WERI-Rb-1 (cell line): ENCODE results near the gene MACROD2.

Experiments
- DNase-seq: peaks from one replicate; pipeline ENCODE4 v3.0.0-alpha.2; 2020
- H3K27ac ChIP-seq: fragments of 250-450 bp; sonication (Bioruptor Pico); 2 replicates; pipeline ENCODE4 v1.5.1; 2020; ENCODE audit warnings: mild to moderate bottlenecking, moderate library complexity
- H3K27me3 ChIP-seq: fragments of 250-450 bp; sonication (Bioruptor Pico); 2 replicates; pipeline ENCODE4 v1.5.1; 2021; ENCODE audit warnings: mild to moderate bottlenecking, low read depth, moderate library complexity; ENCODE audit not compliant: insufficient read depth, severe bottlenecking
- H3K36me3 ChIP-seq: fragments of 250-450 bp; sonication (Bioruptor Pico); 2 replicates; pipeline ENCODE4 v1.5.1; 2020; ENCODE audit warnings: mild to moderate bottlenecking, moderate library complexity
- H3K4me3 ChIP-seq: 2 replicates; pipeline ENCODE4 v1.5.1; 2011; ENCODE audit warnings: low read depth, mild to moderate bottlenecking, control low read depth, low read length
- H3K9me3 ChIP-seq: fragments of 250-450 bp; sonication (Bioruptor Pico); 2 replicates; pipeline ENCODE4 v1.5.1; 2021; ENCODE audit warnings: mild to moderate bottlenecking, moderate library complexity; ENCODE audit not compliant: severe bottlenecking
- CTCF ChIP-seq: IDR thresholded peaks from 2 replicates; pipeline ENCODE4 v1.5.1; 2011; ENCODE audit warnings: low read depth, mild to moderate bottlenecking, control low read depth, inconsistent platforms, low read length

MACROD2 gene

GRCh38 chr20:14647016-14647415, 651.7 kb downstream of the MACROD2 start:
- no peaks in the 10 kb centered on the region for H3K36me3 ChIP-seq
- DNase-seq = no peak
- H3K9me3 ChIP-seq = no peaks in the 10 kb centered on the region
- no peak overlapping the region for H3K27ac ChIP-seq
- no peak overlapping the region for H3K4me3 ChIP-seq
- H3K27me3 ChIP-seq = no peaks in the 10 kb centered on the region
- no peak for TF ChIP-seq CTCF

- no peak for TF ChIP-seq CTCF
- no peaks in the 10 kb centered on the region for H3K27me3 ChIP-seq
- no peak for DNase-seq
- H3K27ac ChIP-seq = no peak overlapping the region
- H3K9me3 ChIP-seq = no peaks in the 10 kb centered on the region
- no peaks in the 10 kb centered on the region for H3K36me3 ChIP-seq
- no peak overlapping the region for H3K4me3 ChIP-seq
Measured at GRCh38 chr20:14649662-14650061, 654.3 kb downstream of the MACROD2 start.

- Histone ChIP-seq H3K27ac (no peak overlapping the region), H3K36me3 (no peaks in the 10 kb centered on the region), H3K27me3 (no peaks in the 10 kb centered on the region), H3K4me3 (no peak overlapping the region), H3K9me3 (no peaks in the 10 kb centered on the region)
- TF ChIP-seq CTCF = no peak
- DNase-seq = no peak
Measured at GRCh38 chr20:14657266-14658005, 662.1 kb downstream of the MACROD2 start.

- TF ChIP-seq CTCF = no peak
- Histone ChIP-seq H3K27ac (no peak overlapping the region), H3K9me3 (no peaks in the 10 kb centered on the region), H3K27me3 (no peaks in the 10 kb centered on the region), H3K36me3 (no peaks in the 10 kb centered on the region), H3K4me3 (no peak overlapping the region)
- DNase-seq = no peak
Measured at GRCh38 chr20:14664101-14664500, 668.8 kb downstream of the MACROD2 start.

- no peak for DNase-seq
- no peaks in the 10 kb centered on the region for H3K36me3 ChIP-seq
- no peak for TF ChIP-seq CTCF
- no peak overlapping the region for H3K27ac ChIP-seq
- no peaks in the 10 kb centered on the region for H3K9me3 ChIP-seq
- H3K27me3 ChIP-seq = no peaks in the 10 kb centered on the region
- H3K4me3 ChIP-seq = no peak overlapping the region
Measured at GRCh38 chr20:14666696-14667095, 671.4 kb downstream of the MACROD2 start.

- Histone ChIP-seq H3K27ac (no peak overlapping the region), H3K36me3 (no peaks in the 10 kb centered on the region), H3K9me3 (no peaks in the 10 kb centered on the region), H3K27me3 (no peaks in the 10 kb centered on the region), H3K4me3 (no peak overlapping the region)
- no peak for DNase-seq
- TF ChIP-seq CTCF = no peak
Measured at GRCh38 chr20:14667226-14667625, 671.9 kb downstream of the MACROD2 start.
